ENCODE data around the gene SDSL. TPM values are rescaled to one million over a fixed set of nuclear protein-coding genes. Genes with fewer than 3 reads are reported as not detected.

The SDSL gene
- total RNA-seq, 2 experiments from 2014 or later: not detected

- Histone ChIP-seq H3K4me1 (ENCODE audit: insufficient read depth, low read length, poor library complexity, severe bottlenecking) (no peaks in the 10 kb centered on the region), H3K27ac (ENCODE audit: low read depth, low read length, poor library complexity, severe bottlenecking) (no peak overlapping the region), H3K9me3 (ENCODE audit: low read length) (no peaks in the 10 kb centered on the region), H3K9me2 (ENCODE audit: insufficient read depth, low read length) (no peaks in the 10 kb centered on the region), H4K20me1 (ENCODE audit: insufficient read depth, low read length) (no peaks in the 10 kb centered on the region), H3K36me3 (ENCODE audit: insufficient read depth, low read length) (no peaks in the 10 kb centered on the region), H2AFZ (ENCODE audit: low read length) (no peak overlapping the region), H3K4me2 (ENCODE audit: low read length) (no peak overlapping the region), H3K79me2 (ENCODE audit: insufficient read depth, low read depth, low read length) (no peaks in the 10 kb centered on the region), H3K4me3 (ENCODE audit: low read depth, low read length, poor library complexity, severe bottlenecking) (no peak overlapping the region)
- TF ChIP-seq EZH2phosphoT487 (IDR thresholded peaks at IDR 0.05; ENCODE audit: borderline replicate concordance, low read depth, low read length): no peak
- TF ChIP-seq, protein P1, sequence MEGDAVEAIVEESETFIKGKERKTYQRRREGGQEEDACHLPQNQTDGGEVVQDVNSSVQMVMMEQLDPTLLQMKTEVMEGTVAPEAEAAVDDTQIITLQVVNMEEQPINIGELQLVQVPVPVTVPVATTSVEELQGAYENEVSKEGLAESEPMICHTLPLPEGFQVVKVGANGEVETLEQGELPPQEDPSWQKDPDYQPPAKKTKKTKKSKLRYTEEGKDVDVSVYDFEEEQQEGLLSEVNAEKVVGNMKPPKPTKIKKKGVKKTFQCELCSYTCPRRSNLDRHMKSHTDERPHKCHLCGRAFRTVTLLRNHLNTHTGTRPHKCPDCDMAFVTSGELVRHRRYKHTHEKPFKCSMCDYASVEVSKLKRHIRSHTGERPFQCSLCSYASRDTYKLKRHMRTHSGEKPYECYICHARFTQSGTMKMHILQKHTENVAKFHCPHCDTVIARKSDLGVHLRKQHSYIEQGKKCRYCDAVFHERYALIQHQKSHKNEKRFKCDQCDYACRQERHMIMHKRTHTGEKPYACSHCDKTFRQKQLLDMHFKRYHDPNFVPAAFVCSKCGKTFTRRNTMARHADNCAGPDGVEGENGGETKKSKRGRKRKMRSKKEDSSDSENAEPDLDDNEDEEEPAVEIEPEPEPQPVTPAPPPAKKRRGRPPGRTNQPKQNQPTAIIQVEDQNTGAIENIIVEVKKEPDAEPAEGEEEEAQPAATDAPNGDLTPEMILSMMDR (conservative IDR thresholded peaks at IDR 0.05; ENCODE audit: low read length): no peak
- ChIA-PET POLR2A (no interaction called here), CTCF (ENCODE audit: unreplicated experiment) (no interaction called here)
- intact Hi-C loops (cut with micrococcal nuclease; ENCODE audit: unreplicated experiment): loop anchor here (5.0 kb wide), 1 partner anchor 447 kb away; no protein-coding TSS in a partner anchor
- no TSS peak for BruUV-seq (replicated peaks)
- DNase-seq (ENCODE audit: low spot score): no peak
These were observed 42.9 kb downstream of the SDSL start for GRCh38 chr12:113464852-113465719.

DNA sequence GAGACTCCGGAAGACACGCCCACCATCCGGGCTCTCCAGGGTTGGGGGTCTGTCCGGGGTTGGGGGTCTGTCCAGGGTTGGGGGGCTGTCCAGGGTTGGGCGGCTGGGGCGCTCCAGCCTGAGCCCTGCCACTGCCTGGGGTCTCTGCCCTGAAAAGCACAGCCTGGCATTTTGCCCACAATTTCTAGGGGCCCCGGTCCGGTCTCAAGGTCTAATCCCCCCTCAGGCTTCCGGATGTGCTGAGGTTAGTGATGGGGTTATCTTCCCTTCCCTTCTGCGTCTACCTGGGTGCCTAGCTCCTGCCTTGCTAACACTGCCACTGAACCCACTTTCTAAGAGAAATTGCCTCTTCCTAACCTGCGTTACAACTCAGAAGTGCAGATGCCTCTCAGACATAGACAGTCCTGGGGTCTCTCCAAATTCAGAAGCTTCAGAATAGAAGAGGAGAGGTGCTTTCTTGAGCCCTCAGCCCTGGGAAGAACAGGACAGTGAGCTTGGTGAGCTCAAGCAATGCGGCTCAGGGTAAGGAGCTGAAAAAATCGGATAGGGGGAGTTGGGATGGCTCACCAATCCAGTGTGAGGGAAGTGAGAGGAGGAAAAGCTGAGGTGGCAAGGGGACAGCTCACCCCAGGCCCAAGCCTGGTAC lies 43.8 kb downstream of the SDSL start:
- no peaks in the 10 kb centered on the region for H3K9me3 ChIP-seq (ENCODE audit: low read length)
- no peak for DNase-seq (ENCODE audit: low spot score)
- CTCF ChIA-PET (ENCODE audit: unreplicated experiment): no interaction called here
- TF ChIP-seq, protein P1 (conservative IDR thresholded peaks at IDR 0.05; ENCODE audit: low read length): no peak
- TF ChIP-seq EZH2phosphoT487 (IDR thresholded peaks at IDR 0.05; ENCODE audit: borderline replicate concordance, low read depth, low read length): no peak
- intact Hi-C loops (cut with micrococcal nuclease; ENCODE audit: unreplicated experiment): no loop called here
- no peaks in the 10 kb centered on the region for H3K9me2 ChIP-seq (ENCODE audit: insufficient read depth, low read length)
- H3K4me1 ChIP-seq (ENCODE audit: insufficient read depth, low read length, poor library complexity, severe bottlenecking): no peaks in the 10 kb centered on the region
- no peak overlapping the region for H3K27ac ChIP-seq (ENCODE audit: low read depth, low read length, poor library complexity, severe bottlenecking)
- POLR2A ChIA-PET: no interaction called here
- no peaks in the 10 kb centered on the region for H3K36me3 ChIP-seq (ENCODE audit: insufficient read depth, low read length)
- no peaks in the 10 kb centered on the region for H4K20me1 ChIP-seq (ENCODE audit: insufficient read depth, low read length)
- H2AFZ ChIP-seq (ENCODE audit: low read length): no peak overlapping the region
- BruUV-seq (replicated peaks): no TSS peak
- H3K79me2 ChIP-seq (ENCODE audit: insufficient read depth, low read depth, low read length): no peaks in the 10 kb centered on the region
- no peak overlapping the region for H3K4me2 ChIP-seq (ENCODE audit: low read length)
- no peak overlapping the region for H3K4me3 ChIP-seq (ENCODE audit: low read depth, low read length, poor library complexity, severe bottlenecking)
